Skeletal muscle tissue (tissue), 4 donors: ENCODE data around the gene MEX3B. TPM values are rescaled to one million over a fixed set of nuclear protein-coding genes. Genes with fewer than 3 reads are reported as not detected.

ENCODE experiments used
- H3K27ac ChIP-seq: one replicate; pipeline ENCODE4 v1.7.0; 2013; ENCODE audit warnings: mild to moderate bottlenecking, low read depth, low read length, inconsistent platforms
- H3K27me3 ChIP-seq, 3 donors: one replicate each; pipeline ENCODE4 v1.7.0; 2013; ENCODE audit warnings: low read length in 3 of 3; ENCODE audit not compliant: control insufficient read depth in 3 of 3, insufficient read depth in 3 of 3
- H3K36me3 ChIP-seq, 3 donors: one replicate each; pipeline ENCODE4 v1.7.0; 2013; ENCODE audit warnings: low read length in 3 of 3; ENCODE audit not compliant: control insufficient read depth in 3 of 3, insufficient read depth in 3 of 3
- H3K4me1 ChIP-seq, 3 donors: one replicate each; pipeline ENCODE4 v1.7.0; 2013; ENCODE audit warnings: low read length in 3 of 3, mild to moderate bottlenecking in 3 of 3; ENCODE audit not compliant: control insufficient read depth in 3 of 3, insufficient read depth in 3 of 3
- H3K4me3 ChIP-seq, 3 donors: one replicate each; pipeline ENCODE4 v1.7.0; 2013; ENCODE audit warnings: low read length in 3 of 3
- H3K9ac ChIP-seq, 3 donors: one replicate each; pipeline ENCODE4 v1.7.0; 2013; ENCODE audit warnings: low read length in 3 of 3, mild to moderate bottlenecking in 3 of 3, moderate library complexity in 2 of 3, low read depth in 1 of 3
- H3K9me3 ChIP-seq, 3 donors: one replicate each; pipeline ENCODE4 v1.7.0; 2013; ENCODE audit warnings: low read length in 3 of 3; ENCODE audit not compliant: control insufficient read depth in 3 of 3
- total RNA-seq: library from RNA; depleted of rRNA; stranded (reverse); fragments of >200 nt; gene quantifications from one replicate; pipeline ENCODE4 v1.2.3, GENCODE V29; 2014
- donor health status: Osteomylitis.

The MEX3B gene
- total RNA-seq, result 11.0 TPM

DNA sequence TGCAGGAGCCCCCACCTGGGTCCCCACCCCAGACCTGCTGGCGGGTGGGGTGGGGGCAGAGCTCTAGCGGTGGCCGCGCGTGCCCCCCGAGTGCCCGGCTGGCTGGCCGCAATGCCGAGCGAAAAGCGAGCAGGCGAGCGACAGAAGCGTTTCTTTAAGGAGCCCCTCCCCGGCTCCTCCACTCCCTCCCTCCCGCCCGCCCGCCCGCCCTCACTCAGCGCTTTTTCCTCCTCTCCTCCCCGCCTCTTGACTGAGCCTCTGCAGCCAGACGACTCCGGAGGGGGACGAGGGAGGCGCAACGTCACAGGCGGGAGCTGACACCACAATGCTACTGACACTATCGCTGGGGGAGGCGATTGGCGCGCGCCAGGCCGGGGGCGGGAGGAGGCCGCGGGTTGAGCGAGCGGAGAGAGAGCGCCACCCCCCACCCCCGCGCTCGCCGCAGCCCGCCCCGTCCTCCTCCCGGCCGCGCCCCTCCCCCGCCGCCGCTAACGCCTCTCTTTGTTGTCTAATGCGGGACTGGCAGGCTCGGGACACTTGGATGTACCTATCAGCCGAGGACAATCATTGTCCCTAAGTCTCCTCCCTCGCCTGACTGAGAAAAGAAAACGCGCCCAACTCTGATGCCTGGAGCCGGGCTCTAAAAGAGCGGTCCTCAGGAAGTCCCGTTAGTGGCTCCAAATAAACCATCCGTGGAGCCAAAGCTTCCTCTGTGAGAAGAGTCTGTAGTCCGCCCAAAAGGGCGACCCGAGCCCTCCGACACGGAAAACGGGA is at the start of gene MEX3B:
Gene MEX3B, minus strand, starts transcription at position 127 of the 774 bp plus-strand sequence. CDS start 313 bp downstream, outside the sequence.
- H3K4me3 ChIP-seq, result peak within 1 kb of the TSS; percentile 74 to 88 (median 87)
- H3K27me3 ChIP-seq, result peaks cover 0 to 8% (median 4%) of the 10 kb centered on the region in 3 donors
- peak within 1 kb of the TSS; percentile 86 for H3K27ac ChIP-seq
- H3K9ac ChIP-seq, result peak within 1 kb of the TSS; percentile 84 to 90 (median 87)
- peaks cover 17 to 26% (median 20%) of the 10 kb centered on the region in 3 donors for H3K4me1 ChIP-seq
- H3K36me3 ChIP-seq, result peaks cover 0 to 2% (median 0%) of the 10 kb centered on the region in 3 donors
- H3K9me3 ChIP-seq, result no peaks in the 10 kb centered on the region

DNA sequence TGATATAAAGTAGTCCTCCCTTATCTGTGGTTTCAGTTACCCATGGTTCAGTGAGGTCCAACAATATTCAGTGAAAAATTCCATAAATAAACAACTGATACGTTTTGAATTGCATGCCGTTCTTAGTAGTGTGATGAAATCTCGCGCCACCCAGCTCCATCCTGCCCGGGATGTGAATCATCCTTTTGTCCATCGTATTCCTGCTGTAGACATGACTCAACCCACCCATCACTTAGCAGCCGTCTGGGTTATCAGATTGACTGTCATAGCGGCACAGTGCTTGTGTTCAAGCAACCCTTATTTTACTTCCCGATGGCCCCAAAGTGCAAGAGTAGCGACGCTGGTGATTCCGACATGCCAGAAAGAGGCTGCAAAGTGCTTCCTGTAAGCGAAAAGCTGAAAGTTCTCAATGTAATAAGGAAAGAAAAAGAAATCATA is 48.0 kb upstream of the MEX3B start:
- H3K27me3 ChIP-seq, result peaks cover 0 to 2% (median 0%) of the 10 kb centered on the region in 3 donors
- no peaks in the 10 kb centered on the region for H3K36me3 ChIP-seq
- H3K9ac ChIP-seq, result no peak overlapping the region
- H3K4me3 ChIP-seq, result no peak overlapping the region
- no peaks in the 10 kb centered on the region for H3K9me3 ChIP-seq
- no peaks in the 10 kb centered on the region for H3K4me1 ChIP-seq
- no peak overlapping the region for H3K27ac ChIP-seq

DNA sequence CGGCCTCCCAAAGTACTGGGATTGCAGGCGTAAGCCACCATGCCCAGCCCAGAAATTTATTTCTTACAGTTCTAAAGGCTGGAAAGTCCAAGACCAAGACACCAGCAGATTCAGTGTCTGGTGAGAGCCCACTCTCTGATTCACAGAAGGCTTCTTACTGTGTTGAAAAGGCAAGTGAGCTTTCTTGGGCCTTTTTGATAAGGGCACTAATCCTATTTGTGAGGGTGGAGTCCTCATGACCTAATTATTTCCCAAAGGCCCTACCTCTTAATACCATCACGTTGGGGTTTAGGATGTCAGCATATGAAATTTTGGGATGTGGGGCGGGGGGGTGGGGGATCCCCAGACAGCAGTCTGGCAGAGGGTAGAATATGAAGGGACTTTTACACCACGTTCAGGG is 47.5 kb upstream of the MEX3B start:
- H3K27ac ChIP-seq, result no peak overlapping the region
- no peaks in the 10 kb centered on the region for H3K9me3 ChIP-seq
- no peaks in the 10 kb centered on the region for H3K36me3 ChIP-seq
- no peak overlapping the region for H3K9ac ChIP-seq
- peaks cover 0 to 2% (median 0%) of the 10 kb centered on the region in 3 donors for H3K27me3 ChIP-seq
- H3K4me1 ChIP-seq, result no peaks in the 10 kb centered on the region
- no peak overlapping the region for H3K4me3 ChIP-seq

DNA sequence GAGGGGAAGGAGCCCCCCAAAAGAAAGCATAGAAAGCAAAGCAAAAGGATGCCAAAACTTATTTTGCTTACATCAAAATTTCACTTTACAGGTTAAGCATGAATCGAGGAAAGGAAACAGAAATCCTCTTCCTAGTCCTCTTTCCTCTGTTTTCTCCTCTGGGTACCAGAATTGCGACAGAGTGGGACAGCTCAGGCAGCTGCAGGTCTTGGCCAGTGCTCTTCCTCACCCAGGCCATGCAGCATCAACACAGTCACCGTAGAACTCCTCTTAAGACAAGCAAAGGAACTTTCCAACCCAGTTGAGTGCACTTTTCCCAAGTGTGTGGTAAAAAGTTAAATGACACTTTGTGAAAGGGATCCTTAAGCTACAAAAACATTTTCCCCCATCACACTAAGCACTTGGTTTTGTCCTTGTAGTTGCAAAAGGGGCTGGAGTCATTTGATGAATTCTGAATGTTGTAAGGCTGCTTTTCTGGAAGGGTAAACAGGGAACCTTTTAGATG is 45.9 kb upstream of the MEX3B start:
- H3K9ac ChIP-seq, result no peak overlapping the region
- no peaks in the 10 kb centered on the region for H3K9me3 ChIP-seq
- no peak overlapping the region for H3K4me3 ChIP-seq
- no peaks in the 10 kb centered on the region for H3K4me1 ChIP-seq
- H3K27ac ChIP-seq, result no peak overlapping the region
- H3K36me3 ChIP-seq, result no peaks in the 10 kb centered on the region
- H3K27me3 ChIP-seq, result peaks cover 0 to 2% (median 0%) of the 10 kb centered on the region in 3 donors

DNA sequence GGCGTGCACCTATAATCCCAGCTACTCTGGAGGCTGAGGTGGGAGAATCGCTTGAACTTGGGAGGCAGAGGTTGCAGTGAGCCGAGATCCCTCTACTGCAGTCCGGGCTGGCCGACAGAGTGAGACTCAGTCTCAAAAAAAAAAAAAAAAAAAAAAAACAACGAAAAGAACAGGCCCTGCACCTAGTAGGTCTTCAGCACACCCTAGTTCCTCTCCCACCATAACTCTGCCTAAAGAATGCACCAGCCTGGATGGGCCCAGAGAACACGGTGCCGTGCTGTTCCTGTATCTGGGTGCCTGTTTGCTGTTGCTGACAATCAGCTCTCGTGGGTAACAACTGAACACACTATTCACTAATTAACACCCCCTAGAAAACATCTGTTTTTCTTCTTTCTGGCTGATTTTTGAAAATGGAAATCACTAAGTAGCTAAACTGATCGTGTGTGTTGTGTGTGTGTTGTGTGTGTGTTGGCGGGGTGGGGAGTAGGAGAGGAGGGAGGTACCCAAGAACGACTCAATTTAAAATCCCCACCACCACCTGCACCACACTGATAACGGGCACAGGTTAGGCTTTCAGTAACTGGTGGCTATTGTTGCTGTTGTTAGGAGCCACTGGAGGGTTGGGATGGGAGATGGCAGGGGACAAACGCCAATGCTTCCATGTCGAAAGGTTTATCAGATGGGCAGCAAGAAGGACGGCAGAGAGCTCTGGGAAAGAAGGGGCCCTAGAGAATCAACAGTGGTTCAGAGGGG is 40.6 kb upstream of the MEX3B start:
- Histone ChIP-seq H3K36me3 (no peaks in the 10 kb centered on the region), H3K27ac (no peak overlapping the region), H3K4me1 (no peaks in the 10 kb centered on the region), H3K9me3 (no peaks in the 10 kb centered on the region), H3K9ac (no peak overlapping the region), H3K4me3 (no peak overlapping the region), H3K27me3 (peaks cover 0 to 2% (median 0%) of the 10 kb centered on the region in 3 donors)

DNA sequence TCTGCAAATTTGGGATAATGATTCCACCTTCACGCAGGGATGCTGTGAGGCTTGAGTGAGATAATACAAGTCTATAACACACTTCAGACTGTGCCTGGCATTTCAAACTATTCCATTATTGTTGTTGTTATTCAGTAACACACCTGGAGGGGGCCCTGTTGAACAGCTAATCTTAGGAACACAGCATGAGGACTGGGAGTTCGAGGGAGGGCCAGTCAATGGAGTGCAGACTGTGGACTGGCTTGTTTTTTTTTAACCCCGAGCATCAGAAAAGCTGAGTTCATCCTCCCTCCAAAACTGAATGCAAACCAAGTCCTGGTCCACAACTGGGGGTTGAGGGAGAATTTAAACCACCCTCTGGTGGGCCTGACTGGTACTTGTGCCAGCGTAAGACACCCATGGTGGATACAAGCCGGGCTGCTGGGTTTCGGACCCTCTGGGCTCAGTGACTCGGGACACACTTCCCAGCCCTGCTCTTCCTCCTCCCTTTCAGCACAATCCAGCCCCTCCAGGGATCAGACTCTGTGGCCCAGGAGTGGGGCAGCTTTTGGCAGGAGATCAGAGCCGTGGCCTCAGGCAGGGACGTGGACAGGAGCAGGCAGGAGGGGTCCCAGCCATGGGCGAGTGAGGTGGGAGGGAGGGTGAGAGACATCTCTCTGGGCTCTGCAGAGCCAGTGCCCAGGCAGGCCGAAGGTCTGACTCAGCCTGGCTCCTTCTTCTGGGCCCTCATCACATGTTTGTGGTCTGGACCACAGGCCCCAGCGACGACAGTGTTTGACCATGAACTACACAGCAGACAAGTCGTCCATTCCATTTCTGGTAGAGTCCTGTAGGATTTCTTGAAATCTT is 36.3 kb upstream of the MEX3B start:
- Histone ChIP-seq H3K27me3 (peaks cover 0 to 12% (median 0%) of the 10 kb centered on the region in 3 donors), H3K9me3 (no peaks in the 10 kb centered on the region), H3K27ac (no peak overlapping the region), H3K9ac (no peak overlapping the region), H3K4me1 (no peaks in the 10 kb centered on the region), H3K36me3 (no peaks in the 10 kb centered on the region), H3K4me3 (no peak overlapping the region)

DNA sequence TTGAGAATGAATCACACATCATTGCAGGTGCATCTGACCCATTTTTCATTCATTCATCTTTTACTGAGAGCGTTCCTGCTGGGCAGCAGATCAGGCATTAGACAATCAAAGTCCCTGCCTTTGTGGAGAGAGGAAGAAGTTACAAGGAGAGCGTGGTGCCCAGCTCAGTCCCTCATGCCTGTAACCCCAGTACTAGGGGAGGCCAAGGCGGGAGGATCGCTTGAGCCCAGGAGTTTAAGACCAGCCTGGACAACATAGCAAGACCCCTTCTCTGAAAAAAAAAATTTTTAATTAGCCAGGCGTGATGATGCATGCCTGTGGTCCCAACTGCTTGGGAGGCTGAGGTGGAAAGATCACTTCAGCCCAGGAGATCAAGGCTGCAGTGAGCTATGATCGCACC is 35.0 kb upstream of the MEX3B start:
- no peaks in the 10 kb centered on the region for H3K9me3 ChIP-seq
- no peak overlapping the region for H3K27ac ChIP-seq
- no peaks in the 10 kb centered on the region for H3K36me3 ChIP-seq

DNA sequence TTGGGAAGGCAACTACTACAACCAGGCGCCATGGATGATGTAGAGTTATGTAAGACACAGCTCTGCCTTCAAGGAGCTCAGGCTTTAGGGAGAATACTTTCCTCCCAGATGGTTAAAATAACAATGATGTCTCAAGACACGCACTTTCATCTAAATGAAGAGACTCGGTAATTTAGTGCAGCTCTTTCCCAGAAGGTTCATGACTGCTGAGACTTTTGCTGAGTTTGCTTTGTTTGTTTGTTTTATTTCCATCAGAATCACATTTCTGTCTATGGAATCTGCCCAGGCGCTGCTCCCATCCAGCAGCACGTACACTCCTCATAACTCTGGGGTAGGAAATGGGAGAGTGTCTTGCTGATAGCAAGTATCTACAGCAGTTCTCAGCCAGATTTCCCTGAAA is 33.9 kb upstream of the MEX3B start:
- Histone ChIP-seq H3K36me3 (no peaks in the 10 kb centered on the region), H3K9ac (no peak overlapping the region), H3K27me3 (peaks cover 0 to 18% (median 0%) of the 10 kb centered on the region in 3 donors), H3K9me3 (no peaks in the 10 kb centered on the region), H3K27ac (no peak overlapping the region), H3K4me3 (no peak overlapping the region), H3K4me1 (no peaks in the 10 kb centered on the region)

More for the DNA sequence above, 35.0 kb upstream of the MEX3B start:
- H3K4me3 ChIP-seq, result no peak overlapping the region
- no peaks in the 10 kb centered on the region for H3K4me1 ChIP-seq
- H3K27me3 ChIP-seq, result peaks cover 0 to 16% (median 0%) of the 10 kb centered on the region in 3 donors
- H3K9ac ChIP-seq, result no peak overlapping the region

DNA sequence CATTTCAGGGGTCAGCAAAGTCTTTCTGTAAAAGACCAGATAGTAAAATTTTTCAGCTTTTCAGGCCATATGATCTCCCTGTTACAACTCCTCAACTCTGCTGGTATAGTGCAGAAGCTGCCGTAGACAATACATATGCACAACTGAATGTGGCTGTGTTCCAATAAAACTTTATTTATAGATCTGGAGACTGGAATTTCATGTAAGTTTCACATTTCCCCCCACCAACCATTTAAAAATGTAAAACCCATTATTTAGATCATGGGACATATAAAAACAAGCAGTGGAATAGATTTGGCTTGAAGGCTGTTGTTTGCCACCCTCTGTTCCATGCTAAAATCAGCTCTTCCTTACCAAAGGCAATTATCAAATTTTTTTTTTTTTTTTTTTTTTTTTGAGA is 28.8 kb upstream of the MEX3B start:
- H3K4me3 ChIP-seq, result no peak overlapping the region
- no peak overlapping the region for H3K27ac ChIP-seq
- peaks cover 0 to 13% (median 0%) of the 10 kb centered on the region in 3 donors for H3K27me3 ChIP-seq
- H3K36me3 ChIP-seq, result no peaks in the 10 kb centered on the region
- H3K9ac ChIP-seq, result no peak overlapping the region
- H3K9me3 ChIP-seq, result no peaks in the 10 kb centered on the region
- H3K4me1 ChIP-seq, result no peaks in the 10 kb centered on the region
